PC-3 (cell line): ENCODE data around the gene PIH1D1. TPM values are rescaled to one million over a fixed set of nuclear protein-coding genes. Genes with fewer than 3 reads are reported as not detected.
"Not testable (repeated sequence)": the region's sequence is repeated elsewhere in the genome, so short reads cannot be mapped to it uniquely, and the experiment has no call there.

Source experiments
- ATAC-seq: fragments of 200-7000 bp; cut with Tn5 transposase; 2 replicates; pipeline ENCODE4 v1.9.1; 2020; ENCODE audit warnings: mild to moderate bottlenecking, moderate library complexity
- BruUV-seq: library from RNA; stranded (reverse); fragments of 400-500 nt; replicated peaks from 2 replicates; lab custom pipeline; 2021; lab: Mats Ljungman, UMichigan
- CTCF ChIA-PET: fragments of 300-600 bp; sonication (Branson Sonifier 250); formaldehyde crosslinking; loops from one replicate; lab custom pipeline; 2022; ENCODE audit warnings: antibody characterized with exemption; lab: Charles Lee
- POLR2A ChIA-PET: fragments of 300-600 bp; sonication (Branson Sonifier 250); formaldehyde crosslinking; loops from one replicate; lab custom pipeline; 2022; ENCODE audit warnings: antibody characterized with exemption; ENCODE audit not compliant: unreplicated experiment; lab: Charles Lee
- DNase-seq: peaks from one replicate; pipeline ENCODE4 v3.0.0-alpha.2; 2015
- H2AFZ ChIP-seq: fragments of 300-600 bp; sonication (generic); 2 replicates; pipeline ENCODE4 v1.6.0; 2016; ENCODE audit warnings: antibody characterized with exemption, low read length
- H3F3A ChIP-seq: fragments of 300-600 bp; sonication (generic); one replicate; pipeline ENCODE4 v1.6.0; 2017; ENCODE audit warnings: antibody characterized with exemption, low read length, control low read depth, mild to moderate bottlenecking; ENCODE audit not compliant: unreplicated experiment
- H3K27ac ChIP-seq: fragments of 300-600 bp; sonication (generic); 2 replicates; pipeline ENCODE4 v1.5.1; 2016; ENCODE audit warnings: mild to moderate bottlenecking, low read length
- H3K27me3 ChIP-seq: fragments of 300-600 bp; sonication (generic); 2 replicates; pipeline ENCODE4 v1.6.1; 2016; ENCODE audit warnings: low read length, mixed read lengths
- H3K36me3 ChIP-seq: fragments of 300-600 bp; sonication (generic); 2 replicates; pipeline ENCODE4 v1.6.1; 2016; ENCODE audit warnings: low read depth, mixed run types, low read length, mixed read lengths
- H3K4me1 ChIP-seq: fragments of 300-600 bp; sonication (generic); 2 replicates; pipeline ENCODE4 v1.5.1; 2016; ENCODE audit warnings: low read length; ENCODE audit not compliant: insufficient read depth
- H3K4me2 ChIP-seq: fragments of 300-600 bp; sonication (generic); 2 replicates; pipeline ENCODE4 v1.6.0; 2016; ENCODE audit warnings: low read length
- H3K4me3 ChIP-seq: fragments of 300-600 bp; sonication (generic); 2 replicates; pipeline ENCODE4 v1.5.1; 2016; ENCODE audit warnings: mild to moderate bottlenecking, low read length, mixed read lengths
- H3K79me2 ChIP-seq: fragments of 300-600 bp; sonication (generic); 2 replicates; pipeline ENCODE4 v1.6.1; 2017; ENCODE audit warnings: low read length, mixed read lengths
- H3K9ac ChIP-seq: fragments of 300-600 bp; sonication (generic); 2 replicates; pipeline ENCODE4 v1.6.0; 2016; ENCODE audit warnings: mild to moderate bottlenecking, low read length
- H3K9me2 ChIP-seq: fragments of 300-600 bp; sonication (generic); replicated peaks from 2 replicates; pipeline ENCODE4 v1.6.1; 2016; ENCODE audit warnings: mixed run types, low read length, mixed read lengths
- H3K9me3 ChIP-seq: fragments of 300-600 bp; sonication (generic); 2 replicates; pipeline ENCODE4 v1.6.1; 2016; ENCODE audit warnings: low read length, mixed read lengths
- H4K20me1 ChIP-seq: fragments of 300-600 bp; sonication (generic); 2 replicates; pipeline ENCODE4 v1.6.1; 2016; ENCODE audit warnings: low read length, mixed read lengths
- CTCF ChIP-seq: fragments of 300-600 bp; sonication (generic); conservative IDR thresholded peaks from 2 replicates; pipeline ENCODE4 v1.5.1; 2017; ENCODE audit warnings: antibody characterized with exemption, low read depth, mild to moderate bottlenecking, low read length
- EZH2 ChIP-seq: fragments of 300-600 bp; sonication (generic); IDR thresholded peaks from one replicate; pipeline ENCODE4 v1.6.1; 2017; ENCODE audit warnings: antibody characterized with exemption, mild to moderate bottlenecking, low read length; ENCODE audit not compliant: unreplicated experiment
- EZH2phosphoT487 ChIP-seq: fragments of 300-600 bp; sonication (generic); IDR thresholded peaks from 2 replicates; pipeline ENCODE4 v1.6.1; 2018; ENCODE audit warnings: mild to moderate bottlenecking, antibody characterized with exemption, low read length, borderline replicate concordance
- intact Hi-C: fragments of 100-400 bp; cut with micrococcal nuclease; formaldehyde crosslinking; loops from 2 replicates; pipeline ENCODE4 v1.9.0; 2023
- total RNA-seq: library from RNA; depleted of rRNA; stranded (reverse); fragments of >200 nt; gene quantifications from 2 replicates; pipeline ENCODE4 v1.2.3, GENCODE V29; 2014

Gene PIH1D1
- total RNA-seq, 1 experiment from 2014 or later = 171 TPM

- ATAC-seq = no peak
- POLR2A ChIA-PET = no interaction called here
- intact Hi-C loops = no loop called here
Measured at GRCh38 chr19:49447485-49448431, 3.9 kb downstream of the PIH1D1 start.

GRCh38 chr19:49445997-49446396 is 5.6 kb downstream of the PIH1D1 start:
- Histone ChIP-seq H3K79me2 (peaks cover 12% of the 10 kb centered on the region), H3K9me2 (no peaks in the 10 kb centered on the region), H3K9me3 (no peaks in the 10 kb centered on the region), H3K4me1 (peaks cover 8% of the 10 kb centered on the region; the same call in 1 of the 2 replicates), H3K27me3 (peaks cover 13% of the 10 kb centered on the region), H3K9ac (no peak overlapping the region), H3F3A (no peaks in the 10 kb centered on the region), H3K4me2 (no peak overlapping the region), H4K20me1 (no peaks in the 10 kb centered on the region), H3K36me3 (peaks cover 3% of the 10 kb centered on the region; the same call in 1 of the 2 replicates), H3K27ac (no peak overlapping the region), H3K4me3 (no peak overlapping the region), H2AFZ (no peak overlapping the region)
- no peak for TF ChIP-seq EZH2phosphoT487
- 0 out of 2 replicates have a peak, but pooled peaks have one; percentile 17 for TF ChIP-seq CTCF
- intact Hi-C loops = no loop called here
- ChIA-PET POLR2A (no interaction called here), CTCF (interaction anchor here (0.6 kb wide), 1 partner anchor 101 kb away, joined by 4 read pairs; no protein-coding TSS in a partner anchor)
- BruUV-seq = no TSS peak
- ATAC-seq = no peak
- no peak for DNase-seq

More at GRCh38 chr19:49447485-49448431, 3.9 kb downstream of the PIH1D1 start:
- no TSS peak for BruUV-seq
- no peak overlapping the region for H3K4me3 ChIP-seq
- no peaks in the 10 kb centered on the region for H3K9me2 ChIP-seq
- DNase-seq = no peak
- peaks cover 18% of the 10 kb centered on the region for H3K79me2 ChIP-seq
- H4K20me1 ChIP-seq = no peaks in the 10 kb centered on the region
- CTCF ChIA-PET = no interaction called here
- no peak overlapping the region for H2AFZ ChIP-seq
- H3K36me3 ChIP-seq = peaks cover 3% of the 10 kb centered on the region; the same call in 1 of the 2 replicates
- no peaks in the 10 kb centered on the region for H3F3A ChIP-seq
- H3K4me1 ChIP-seq = peaks cover 8% of the 10 kb centered on the region; the same call in 1 of the 2 replicates
- H3K27ac ChIP-seq = no peak overlapping the region
- H3K9me3 ChIP-seq = no peaks in the 10 kb centered on the region
- no peaks in the 10 kb centered on the region for H3K27me3 ChIP-seq
- no peak overlapping the region for H3K4me2 ChIP-seq
- no peak overlapping the region for H3K9ac ChIP-seq
- no peak for TF ChIP-seq EZH2
- no peak for TF ChIP-seq CTCF
- no peak for TF ChIP-seq EZH2phosphoT487

GRCh38 chr19:49444100-49444700 is 7.4 kb downstream of the PIH1D1 start:
- H3K4me3 ChIP-seq = peak overlapping the region; percentile 87; the same call in 1 of the 2 replicates
- H3K27ac ChIP-seq, intact Hi-C loops, ATAC-seq, H3K36me3 ChIP-seq, H3K9me3 ChIP-seq, H4K20me1 ChIP-seq, H3K9ac ChIP-seq, H2AFZ ChIP-seq, H3F3A ChIP-seq, H3K9me2 ChIP-seq, H3K4me1 ChIP-seq, H3K79me2 ChIP-seq, BruUV-seq, POLR2A ChIA-PET, DNase-seq: not testable (repeated sequence)
- CTCF ChIA-PET = interaction anchor here (0.7 kb wide), 1 partner anchor 107 kb away, joined by 18 read pairs; no protein-coding TSS in a partner anchor
- H3K4me2 ChIP-seq = peak overlapping the region; percentile 100
- peaks cover 31% of the 10 kb centered on the region for H3K27me3 ChIP-seq
